HG03354 (cell line): ENCODE results near the gene ERVH48-1.
"Not testable (repeated sequence)": the region's sequence is repeated elsewhere in the genome, so short reads cannot be mapped to it uniquely, and the experiment has no call there.

Experiments
- ATAC-seq: cut with Tn5 transposase; IDR thresholded peaks from one replicate; pipeline ENCODE4 v1.9.1; 2021; ENCODE audit warnings: mild to moderate bottlenecking; ENCODE audit not compliant: unreplicated experiment, poor library complexity, severe bottlenecking

The ERVH48-1 gene

GRCh38 chr21:42941696-42942085 is 16.3 kb upstream of the ERVH48-1 start:
- no peak for ATAC-seq

DNA sequence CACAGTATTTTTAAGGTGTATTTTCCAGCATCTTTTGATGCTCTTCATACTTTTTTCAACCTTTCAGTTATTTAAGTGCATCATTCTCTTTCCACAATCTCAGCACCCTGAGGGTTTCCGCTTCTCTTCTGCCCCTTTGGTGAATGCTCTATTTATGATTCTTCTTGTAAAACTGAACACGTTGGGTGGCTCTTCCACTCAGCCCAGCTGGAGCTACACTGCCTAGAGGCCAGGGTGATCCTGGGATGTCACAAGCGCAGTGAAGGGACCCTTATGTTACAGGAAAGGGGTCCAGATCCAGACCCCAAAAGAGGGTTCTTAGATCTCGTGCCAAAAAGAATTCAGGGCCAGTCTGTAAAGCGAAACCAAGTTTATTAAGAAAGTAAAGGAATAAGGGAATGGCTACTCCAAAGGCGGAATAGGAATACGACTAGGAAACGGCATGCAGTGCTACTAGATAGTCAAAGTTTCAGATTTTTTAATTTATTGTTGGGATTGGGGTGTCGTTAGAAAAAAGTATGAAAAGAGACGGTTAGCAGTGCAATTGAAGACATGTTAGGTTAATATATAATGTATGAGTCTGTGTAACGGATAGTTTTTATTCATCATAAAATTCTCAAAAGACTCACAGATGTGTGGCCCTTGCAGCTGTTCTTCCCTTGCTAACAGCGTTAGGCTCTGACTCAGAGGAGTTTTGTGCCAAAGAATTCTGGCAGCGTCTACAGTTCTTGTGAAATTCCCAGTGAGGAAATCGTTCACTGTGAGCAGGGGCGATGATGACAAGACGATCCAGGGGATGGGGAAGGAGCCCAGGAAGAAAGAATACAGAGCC is 14.4 kb upstream of the ERVH48-1 start:
- ATAC-seq = no peak

- ATAC-seq = not testable (repeated sequence)
Observed at GRCh38 chr21:42938606-42938995, 13.2 kb upstream of the ERVH48-1 start.

GRCh38 chr21:42937960-42938605 is 12.7 kb upstream of the ERVH48-1 start:
- ATAC-seq = no peak

DNA sequence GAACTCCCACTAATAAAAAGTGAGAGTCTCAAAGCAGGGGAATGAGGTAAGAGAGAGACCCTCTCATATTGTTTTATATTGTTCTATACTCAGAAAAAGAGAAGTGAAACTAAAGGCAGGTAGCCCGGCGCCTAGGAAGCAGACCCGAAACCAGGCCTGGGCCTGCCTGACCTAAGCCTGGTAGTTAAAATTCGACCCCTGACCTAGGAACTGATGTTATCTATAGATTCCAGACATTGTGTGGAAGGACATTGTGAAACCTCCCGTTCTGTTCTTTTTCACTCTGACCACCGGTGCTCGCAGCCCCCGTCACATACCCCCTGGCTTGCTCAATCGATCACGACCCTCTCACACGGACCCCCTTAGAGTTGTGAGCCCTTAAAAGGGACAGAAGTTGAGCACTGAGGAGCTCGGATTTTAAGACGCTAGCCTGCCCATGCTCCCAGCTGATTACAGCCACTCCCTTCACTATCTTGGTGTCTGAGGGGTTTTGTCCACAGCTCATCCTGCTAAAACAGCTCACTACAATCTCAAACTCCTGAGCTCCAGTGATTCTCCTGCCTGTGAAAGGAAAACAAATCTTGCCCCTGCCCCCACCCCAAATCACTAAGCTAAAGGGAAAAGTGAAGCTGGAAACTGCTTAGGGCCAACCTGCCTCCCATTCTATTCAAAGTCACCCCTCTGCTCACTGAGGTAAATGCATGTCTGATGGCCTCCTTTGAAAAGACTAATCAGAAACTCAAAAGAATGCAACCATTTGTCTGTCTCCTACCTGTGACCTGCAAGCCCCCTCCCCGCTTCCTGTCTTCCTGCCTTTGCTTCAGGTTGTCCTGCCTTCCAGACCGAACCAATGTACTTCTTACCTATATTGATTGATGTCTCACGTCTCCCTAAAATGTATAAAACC is 11.9 kb upstream of the ERVH48-1 start:
- ATAC-seq = not testable (repeated sequence)

GRCh38 chr21:42936360-42936759 is 10.9 kb upstream of the ERVH48-1 start:
- not testable (repeated sequence) for ATAC-seq

- not testable (repeated sequence) for ATAC-seq
Observed at GRCh38 chr21:42933973-42934372, 8.5 kb upstream of the ERVH48-1 start.

- ATAC-seq = not testable (repeated sequence)
Observed at GRCh38 chr21:42933137-42933970, 7.9 kb upstream of the ERVH48-1 start.

GRCh38 chr21:42932378-42933136 is 7.1 kb upstream of the ERVH48-1 start:
- ATAC-seq = not testable (repeated sequence)

- no peak for ATAC-seq
Observed at GRCh38 chr21:42931560-42932235, 6.3 kb upstream of the ERVH48-1 start.

GRCh38 chr21:42929969-42930368 is 4.5 kb upstream of the ERVH48-1 start:
- no peak for ATAC-seq

GRCh38 chr21:42927474-42928200 is 2.2 kb upstream of the ERVH48-1 start:
- ATAC-seq = not testable (repeated sequence)

DNA sequence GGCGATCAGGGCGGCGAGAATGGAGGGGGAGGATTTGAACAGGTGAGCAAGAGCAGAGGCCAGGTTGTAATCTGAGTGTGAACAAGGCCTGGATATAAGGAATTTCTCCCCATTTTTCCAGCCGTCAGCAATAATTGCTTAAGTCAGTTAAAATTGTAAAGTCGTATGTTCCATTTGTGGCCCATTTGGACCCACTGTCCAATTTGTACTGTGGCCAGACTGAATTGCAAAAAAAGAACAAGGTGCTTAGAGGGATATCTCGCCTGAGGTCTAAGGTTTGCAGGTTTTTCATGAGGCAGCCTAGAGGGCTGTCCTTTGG is 1.0 kb downstream of the ERVH48-1 start:
- ATAC-seq = no peak

- ATAC-seq = peak; percentile 81
Observed at GRCh38 chr21:42923553-42924432, 1.6 kb downstream of the ERVH48-1 start.

DNA sequence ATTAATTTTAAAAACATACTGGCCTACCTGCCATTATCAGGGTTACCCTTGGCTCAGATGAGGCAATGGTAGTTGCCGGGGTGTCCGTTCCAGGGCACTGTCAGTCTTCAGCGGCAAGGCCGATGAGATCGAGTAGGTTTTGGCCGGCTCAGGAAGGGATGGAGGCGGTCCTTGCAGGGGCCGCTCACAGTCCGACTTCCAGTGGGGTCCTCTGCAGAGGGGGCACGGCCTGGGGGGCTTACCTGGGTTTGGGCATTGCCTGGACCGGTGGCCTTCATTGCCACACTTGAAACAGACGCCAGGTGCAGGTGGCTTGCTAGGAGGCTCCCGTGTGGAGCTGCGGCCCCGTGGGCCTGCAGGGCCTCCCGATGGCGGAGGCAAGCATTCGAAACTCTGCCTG is 2.5 kb downstream of the ERVH48-1 start:
- ATAC-seq = no peak

GRCh38 chr21:42921927-42922326 is 3.5 kb downstream of the ERVH48-1 start:
- no peak for ATAC-seq

DNA sequence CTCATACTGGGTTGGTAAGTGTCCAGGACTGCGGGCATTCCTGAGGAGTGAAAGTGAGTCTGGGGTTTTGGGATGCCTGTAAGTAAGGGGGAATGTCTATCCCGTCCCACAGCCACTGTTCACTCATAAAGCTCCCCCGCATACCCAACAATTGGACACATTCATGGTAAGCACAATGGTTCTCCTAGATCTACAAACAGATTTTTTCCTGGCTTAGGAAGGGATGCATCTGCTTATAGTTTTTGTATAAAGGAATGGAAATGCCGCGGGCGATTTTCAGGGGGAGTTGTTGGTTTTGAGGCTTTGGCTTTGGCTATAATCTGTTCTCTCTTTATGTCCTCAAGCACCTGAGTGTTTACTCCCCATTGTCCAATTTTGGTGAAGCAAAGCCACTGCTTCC is 7.1 kb downstream of the ERVH48-1 start:
- ATAC-seq = no peak
